Stimulated activated CD8-positive, alpha-beta memory T cell treated with anti-CD3 and anti-CD28 coated beads, Interleukin-12 subunit alpha, Interleukin-12 subunit beta, amount 100 ng/mL, for 1 hour (primary cell): ENCODE measurements around the gene OSBP2.
"Not testable (repeated sequence)": the region's sequence is repeated elsewhere in the genome, so short reads cannot be mapped to it uniquely, and the experiment has no call there.

ENCODE experiments used
- DNase-seq: peaks from one replicate; pipeline ENCODE4 v3.0.0-alpha.2; 2020; ENCODE audit warnings: low read depth

OSBP2 gene

GRCh38 chr22:30763815-30764673, 69.4 kb downstream of the OSBP2 start:
- peak; percentile 21 for DNase-seq

GRCh38 chr22:30767661-30768060, 73.0 kb downstream of the OSBP2 start:
- no peak for DNase-seq

GRCh38 chr22:30770716-30771115, 76.0 kb downstream of the OSBP2 start:
- no peak for DNase-seq

GRCh38 chr22:30773919-30774318, 79.2 kb downstream of the OSBP2 start:
- no peak for DNase-seq

- no peak for DNase-seq
Measured at GRCh38 chr22:30774566-30774965, 79.9 kb downstream of the OSBP2 start.

- no peak for DNase-seq
Measured at GRCh38 chr22:30776476-30776875, 81.8 kb downstream of the OSBP2 start.

GRCh38 chr22:30777146-30777545, 82.5 kb downstream of the OSBP2 start:
- DNase-seq: not testable (repeated sequence)

GRCh38 chr22:30777587-30777986, 82.9 kb downstream of the OSBP2 start:
- DNase-seq: no peak

GRCh38 chr22:30778261-30778660, 83.6 kb downstream of the OSBP2 start:
- DNase-seq: no peak

GRCh38 chr22:30780026-30780425, 85.4 kb downstream of the OSBP2 start:
- DNase-seq: no peak

GRCh38 chr22:30781271-30781875, 86.7 kb downstream of the OSBP2 start:
- no peak for DNase-seq

- no peak for DNase-seq
Measured at GRCh38 chr22:30782613-30783012, 87.9 kb downstream of the OSBP2 start.

- no peak for DNase-seq
Measured at GRCh38 chr22:30783021-30783420, 88.3 kb downstream of the OSBP2 start.

GRCh38 chr22:30785527-30785926, 90.9 kb downstream of the OSBP2 start:
- DNase-seq: no peak

- DNase-seq: no peak
Measured at GRCh38 chr22:30790366-30790765, 95.7 kb downstream of the OSBP2 start.

- no peak for DNase-seq
Measured at GRCh38 chr22:30792456-30792855, 97.8 kb downstream of the OSBP2 start.

- DNase-seq: no peak
Measured at GRCh38 chr22:30795118-30795517, 100.4 kb downstream of the OSBP2 start.

GRCh38 chr22:30801695-30802094, 107.0 kb downstream of the OSBP2 start:
- DNase-seq: no peak

- no peak for DNase-seq
Measured at GRCh38 chr22:30802202-30803166, 107.8 kb downstream of the OSBP2 start.

GRCh38 chr22:30803679-30804078, 109.0 kb downstream of the OSBP2 start:
- DNase-seq: no peak

- no peak for DNase-seq
Measured at GRCh38 chr22:30804626-30805025, 110.0 kb downstream of the OSBP2 start.

- no peak for DNase-seq
Measured at GRCh38 chr22:30806391-30806861, 111.8 kb downstream of the OSBP2 start.
